Neuronal stem cell (in vitro differentiated cells): ENCODE results near the gene REPIN1.

Experiments
- DNase-seq: peaks from one replicate; pipeline ENCODE4 v3.0.0-alpha.2; 2013; ENCODE audit warnings: low spot score
- H2AFZ ChIP-seq: one replicate; pipeline ENCODE4 v1.6.1; 2013; ENCODE audit warnings: mild to moderate bottlenecking, low read length, inconsistent platforms
- H2AK5ac ChIP-seq: 2 replicates; pipeline ENCODE4 v1.6.1; 2013; ENCODE audit warnings: low read depth, mild to moderate bottlenecking, inconsistent platforms, low read length, moderate library complexity, mixed read lengths
- H2BK120ac ChIP-seq: 2 replicates; pipeline ENCODE4 v1.6.1; 2013; ENCODE audit warnings: low read depth, mild to moderate bottlenecking, inconsistent platforms, low read length, moderate library complexity, mixed read lengths
- H2BK12ac ChIP-seq: one replicate; pipeline ENCODE4 v1.6.1; 2013; ENCODE audit warnings: low read length, inconsistent platforms
- H2BK15ac ChIP-seq: 2 replicates; pipeline ENCODE4 v1.6.1; 2013; ENCODE audit warnings: mild to moderate bottlenecking, low read length, inconsistent platforms, mixed read lengths
- H2BK5ac ChIP-seq: one replicate; pipeline ENCODE4 v1.6.1; 2013; ENCODE audit warnings: inconsistent platforms, mild to moderate bottlenecking, low read length, moderate library complexity
- H3K14ac ChIP-seq: one replicate; pipeline ENCODE4 v1.6.1; 2013; ENCODE audit warnings: low read length, inconsistent platforms
- H3K18ac ChIP-seq: 2 replicates; pipeline ENCODE4 v1.6.1; 2013; ENCODE audit warnings: low read length, inconsistent platforms
- H3K23ac ChIP-seq: 2 replicates; pipeline ENCODE4 v1.6.1; 2013; ENCODE audit warnings: low read depth, mild to moderate bottlenecking, mixed read lengths, low read length, inconsistent platforms; ENCODE audit not compliant: poor library complexity
- H3K27ac ChIP-seq: replicated peaks from 3 replicates; pipeline ENCODE4 v1.5.1; 2013; ENCODE audit warnings: low read length, inconsistent platforms
- H3K27me3 ChIP-seq, 3 experiments: 2 replicates each; pipeline ENCODE4 v1.6.1; 2013; ENCODE audit warnings: low read length in 3 of 3, mild to moderate bottlenecking in 2 of 3, inconsistent platforms in 1 of 3, low read depth in 1 of 3, mixed read lengths in 1 of 3, moderate library complexity in 1 of 3; ENCODE audit not compliant: control insufficient read depth in 3 of 3, insufficient read depth in 3 of 3
- H3K36me3 ChIP-seq, 2 donors: replicated peaks in 1 of 2; 2 replicates each; pipeline ENCODE4 v1.6.1; 2013; ENCODE audit warnings: low read length in 2 of 2; ENCODE audit not compliant: control insufficient read depth in 2 of 2, insufficient read depth in 2 of 2
- H3K4ac ChIP-seq: 2 replicates; pipeline ENCODE4 v1.6.1; 2013; ENCODE audit warnings: inconsistent platforms, mild to moderate bottlenecking, low read length, moderate library complexity
- H3K4me1 ChIP-seq, 2 donors: 1 replicate in 1 of 2; 2 replicates in 1 of 2; pipeline ENCODE4 v1.6.1; 2013; ENCODE audit warnings: low read length in 2 of 2, low read depth in 1 of 2; ENCODE audit not compliant: control insufficient read depth in 2 of 2, insufficient read depth in 1 of 2
- H3K4me2 ChIP-seq: one replicate; pipeline ENCODE4 v1.6.1; 2013; ENCODE audit warnings: mild to moderate bottlenecking, low read length, inconsistent platforms; ENCODE audit not compliant: insufficient read depth, poor library complexity, severe bottlenecking
- H3K4me3 ChIP-seq, 2 donors: 2 replicates each; pipeline ENCODE4 v1.5.1; 2013; ENCODE audit warnings: low read length in 2 of 2, mild to moderate bottlenecking in 2 of 2, inconsistent platforms in 1 of 2, moderate library complexity in 1 of 2
- H3K79me1 ChIP-seq: one replicate; pipeline ENCODE4 v1.6.1; 2013; ENCODE audit warnings: low read depth, mild to moderate bottlenecking, inconsistent platforms, low read length, moderate library complexity
- H3K9ac ChIP-seq: one replicate; pipeline ENCODE4 v1.6.1; 2013; ENCODE audit warnings: mild to moderate bottlenecking, low read depth, low read length, inconsistent platforms; ENCODE audit not compliant: poor library complexity
- H3K9me3 ChIP-seq, 2 donors: replicated peaks in 1 of 2; 2 replicates each; pipeline versions ENCODE3 to v1.6.1; 2013; ENCODE audit warnings: low read length in 2 of 2, mild to moderate bottlenecking in 2 of 2, inconsistent platforms in 1 of 2, low read depth in 1 of 2, mixed read lengths in 1 of 2, moderate library complexity in 1 of 2; ENCODE audit not compliant: control insufficient read depth in 2 of 2, insufficient read depth in 1 of 2
- H4K8ac ChIP-seq: one replicate; pipeline ENCODE4 v1.6.1; 2013; ENCODE audit warnings: low read depth, mild to moderate bottlenecking, inconsistent platforms, low read length, moderate library complexity
- H4K91ac ChIP-seq: one replicate; pipeline ENCODE4 v1.6.1; 2013; ENCODE audit warnings: low read length, low read depth, mild to moderate bottlenecking, inconsistent platforms; ENCODE audit not compliant: poor library complexity
- WGBS, 2 donors: extraction: QIAGEN DNeasy Blood & Tissue Kit; methylation state at CpG; one replicate each; pipeline ENCODE4 v1.1.7; 2013; ENCODE audit warnings: missing lambda C conversion rate in 2 of 2, mixed read lengths in 1 of 2; ENCODE audit not compliant: insufficient read length in 2 of 2, insufficient replicate concordance in 1 of 2; ENCODE audit errors: extremely low coverage in 2 of 2; 5-methylcytosine and 5-hydroxymethylcytosine counted together

Gene REPIN1

GRCh38 chr7:150365673-150366398 is 2.8 kb upstream of the REPIN1 start:
- no peak for DNase-seq
- Histone ChIP-seq H3K14ac (no peak overlapping the region), H3K27me3 (no peaks in the 10 kb centered on the region), H3K18ac (no peak overlapping the region), H2BK12ac (no peak overlapping the region), H2BK5ac (no peak overlapping the region), H2BK15ac (no peak overlapping the region), H3K23ac (no peak overlapping the region), H3K4me3 (no peak overlapping the region), H4K8ac (no peak overlapping the region), H3K9ac (no peak overlapping the region), H3K4me2 (no peak overlapping the region), H2BK120ac (no peak overlapping the region), H3K27ac (no peak overlapping the region), H2AK5ac (no peak overlapping the region), H4K91ac (no peak overlapping the region), H3K36me3 (peaks cover 9 to 14% of the 10 kb centered on the region in 2 donors), H3K4ac (no peak overlapping the region), H2AFZ (peak overlapping the region; percentile 20), H3K79me1 (peaks cover 2% of the 10 kb centered on the region), H3K9me3 (no peaks in the 10 kb centered on the region), H3K4me1 (peaks cover 18 to 36% of the 10 kb centered on the region in 2 donors)
- no CpG with 5 or more reads among the region's 5 CpGs for WGBS, 2 donors

- Histone ChIP-seq H3K9ac (peak overlapping the region; percentile 50), H2BK5ac (peak overlapping the region; percentile 99), H2BK120ac (no peak overlapping the region), H2BK12ac (no peak overlapping the region), H3K79me1 (peaks cover 17% of the 10 kb centered on the region), H4K91ac (no peak overlapping the region), H3K4me1 (peaks cover 11 to 21% of the 10 kb centered on the region in 2 donors), H3K23ac (no peak overlapping the region), H3K14ac (no peak overlapping the region), H2AK5ac (no peak overlapping the region), H3K18ac (no peak overlapping the region), H2AFZ (peak overlapping the region; percentile 95), H3K4ac (no peak overlapping the region), H3K4me2 (peak overlapping the region; percentile 65), H3K36me3 (peaks cover 19 to 31% of the 10 kb centered on the region in 2 donors), H2BK15ac (peak overlapping the region; percentile 4), H4K8ac (no peak overlapping the region), H3K4me3 (peak overlapping the region in 1 of 2 donors; percentile 72), H3K27ac (peak overlapping the region; percentile 92), H3K9me3 (no peaks in the 10 kb centered on the region), H3K27me3 (no peaks in the 10 kb centered on the region)
- no CpG with 5 or more reads among the region's 8 CpGs for WGBS, 2 donors
- DNase-seq = no peak
Observed at GRCh38 chr7:150367677-150368095, 936 bp upstream of the REPIN1 start.

- Histone ChIP-seq H3K14ac (peak overlapping the region; percentile 71), H4K91ac (peak overlapping the region; percentile 94), H2BK120ac (peak overlapping the region; percentile 99), H2BK12ac (peak overlapping the region; percentile 63), H3K9ac (peak overlapping the region; percentile 94), H2AFZ (peak overlapping the region; percentile 95), H3K36me3 (peaks cover 32 to 45% of the 10 kb centered on the region in 2 donors), H3K4ac (peak overlapping the region; percentile 38), H3K79me1 (peaks cover 23% of the 10 kb centered on the region), H4K8ac (peak overlapping the region; percentile 10), H3K23ac (peak overlapping the region; percentile 95), H3K18ac (peak overlapping the region; percentile 98), H3K27me3 (no peaks in the 10 kb centered on the region), H2BK15ac (peak overlapping the region; percentile 91), H3K27ac (peak overlapping the region; percentile 92), H3K4me1 (peaks cover 9 to 21% of the 10 kb centered on the region in 2 donors), H3K4me2 (peak overlapping the region; percentile 97), H3K9me3 (no peaks in the 10 kb centered on the region), H2AK5ac (peak overlapping the region; percentile 99), H3K4me3 (peak overlapping the region; percentile 72 to 99), H2BK5ac (peak overlapping the region; percentile 99)
- WGBS, 2 donors = no CpG with 5 or more reads among the region's 58 CpGs
- peak; percentile 72 for DNase-seq
Observed at GRCh38 chr7:150368884-150369747, 494 bp downstream of the REPIN1 start.
